Stomach smooth muscle (tissue), 2 donors: Measurements from ENCODE around the gene FBXO42.
"Not testable (repeated sequence)": the region's sequence is repeated elsewhere in the genome, so short reads cannot be mapped to it uniquely, and the experiment has no call there.

Source experiments
- H3K27ac ChIP-seq: one replicate; pipeline ENCODE4 v1.7.0; 2013; ENCODE audit warnings: mild to moderate bottlenecking, low read length, inconsistent platforms
- H3K27me3 ChIP-seq, 2 donors: one replicate each; pipeline ENCODE4 v1.7.0; 2013; ENCODE audit warnings: low read length in 2 of 2; ENCODE audit not compliant: insufficient read depth in 2 of 2, control insufficient read depth in 1 of 2
- H3K36me3 ChIP-seq, 2 donors: one replicate each; pipeline ENCODE4 v1.7.0; 2013; ENCODE audit warnings: low read length in 2 of 2; ENCODE audit not compliant: control insufficient read depth in 2 of 2, insufficient read depth in 2 of 2
- H3K4me1 ChIP-seq: one replicate; pipeline ENCODE4 v1.7.0; 2013; ENCODE audit warnings: low read length; ENCODE audit not compliant: control insufficient read depth, insufficient read depth
- H3K4me3 ChIP-seq, 2 donors: one replicate each; pipeline ENCODE4 v1.7.0; 2013; ENCODE audit warnings: low read length in 2 of 2
- H3K9ac ChIP-seq, 2 donors: one replicate each; pipeline ENCODE4 v1.7.0; 2013; ENCODE audit warnings: low read length in 2 of 2, mild to moderate bottlenecking in 1 of 2
- H3K9me3 ChIP-seq, 2 donors: one replicate each; pipeline ENCODE4 v1.7.0; 2013; ENCODE audit warnings: low read length in 2 of 2; ENCODE audit not compliant: control insufficient read depth in 2 of 2
- donor health status: healthy.
- donor health status: Pancreatic carcinoma.

The FBXO42 gene

DNA sequence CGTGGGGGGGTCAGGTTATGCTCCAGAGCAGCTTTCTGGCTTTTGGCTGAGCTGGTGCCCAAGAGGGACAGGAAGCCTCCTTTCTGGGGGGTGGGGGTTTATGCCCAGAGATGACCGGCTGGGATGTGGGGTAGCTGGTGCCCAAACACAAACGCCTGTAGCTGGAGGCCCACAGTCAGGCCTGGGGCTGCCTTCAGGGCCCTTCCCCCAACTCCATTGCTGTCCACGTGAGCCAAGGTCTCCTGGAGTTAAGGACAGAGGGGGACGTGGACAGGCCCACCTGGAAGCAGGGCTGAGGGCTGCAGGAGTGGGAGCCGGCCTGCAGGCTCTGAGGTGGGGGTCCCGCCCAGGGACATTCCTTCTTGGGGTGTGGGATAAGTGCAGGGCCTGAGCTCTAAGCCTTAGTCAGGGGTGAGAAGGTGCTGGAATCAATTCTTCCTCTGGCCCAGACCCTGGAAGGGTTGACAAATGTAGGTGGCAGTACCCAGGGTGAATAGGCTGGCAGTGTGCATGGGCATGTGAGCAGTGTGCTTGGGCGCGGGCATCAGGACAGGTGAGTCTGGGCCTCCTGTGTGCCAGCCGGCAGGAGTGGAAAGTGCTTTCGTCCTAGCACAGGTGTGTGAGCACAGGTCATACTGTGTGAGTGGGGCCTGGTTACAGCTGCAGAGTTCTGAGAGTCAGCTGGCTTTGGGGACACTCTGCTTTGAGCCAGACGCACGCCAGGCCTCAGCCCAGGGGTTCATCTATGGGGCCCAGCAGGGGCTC is 122.1 kb downstream of the FBXO42 start:
- Histone ChIP-seq H3K4me1 (no peaks in the 10 kb centered on the region), H3K36me3 (no peaks in the 10 kb centered on the region), H3K9me3 (peaks cover 0 to 3% of the 10 kb centered on the region in 2 donors), H3K27ac (no peak overlapping the region), H3K9ac (no peak overlapping the region), H3K27me3 (peaks cover 16 to 27% of the 10 kb centered on the region in 2 donors), H3K4me3 (no peak overlapping the region)

DNA sequence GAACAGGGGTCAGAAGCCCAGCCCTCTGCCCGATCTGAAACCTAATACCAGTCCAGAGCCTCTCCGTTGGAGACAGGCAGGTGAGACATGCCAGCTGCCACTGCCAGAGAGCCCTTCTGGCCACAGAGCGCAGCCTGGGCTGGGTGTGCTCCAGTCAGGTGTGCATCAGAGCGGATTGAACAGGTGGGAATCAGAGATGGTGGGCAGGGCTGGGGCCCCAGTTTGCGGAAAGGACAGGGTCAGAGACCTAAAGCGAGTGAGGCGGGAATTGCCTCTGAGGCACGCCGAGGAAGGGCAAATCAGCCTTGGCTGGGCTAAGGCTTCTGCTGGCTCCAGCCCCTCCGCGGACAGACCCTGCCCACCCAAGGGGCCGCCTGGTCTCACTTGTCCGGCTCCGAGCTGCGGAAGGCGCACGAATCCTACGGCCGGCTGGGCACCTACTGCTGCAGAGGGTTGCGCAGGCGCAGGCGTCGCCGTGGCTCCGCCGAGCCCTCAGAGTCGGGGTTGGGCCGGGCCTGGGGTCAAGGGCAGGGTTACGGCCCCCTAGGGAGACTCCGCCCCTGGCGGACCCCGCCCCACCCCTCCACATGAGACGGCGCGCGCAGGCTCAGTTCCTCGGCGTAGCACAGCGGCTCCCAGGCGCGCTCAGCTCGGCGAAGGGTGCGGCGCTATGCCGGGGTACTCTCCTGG is 125.6 kb downstream of the FBXO42 start:
- H3K9me3 ChIP-seq: peaks cover 0 to 3% of the 10 kb centered on the region in 2 donors
- peaks cover 16 to 27% of the 10 kb centered on the region in 2 donors for H3K27me3 ChIP-seq
- no peak overlapping the region for H3K27ac ChIP-seq
- no peak overlapping the region for H3K9ac ChIP-seq
- peak overlapping the region in 1 of 2 donors; percentile 44 for H3K4me3 ChIP-seq
- H3K36me3 ChIP-seq: no peaks in the 10 kb centered on the region
- H3K4me1 ChIP-seq: no peaks in the 10 kb centered on the region

DNA sequence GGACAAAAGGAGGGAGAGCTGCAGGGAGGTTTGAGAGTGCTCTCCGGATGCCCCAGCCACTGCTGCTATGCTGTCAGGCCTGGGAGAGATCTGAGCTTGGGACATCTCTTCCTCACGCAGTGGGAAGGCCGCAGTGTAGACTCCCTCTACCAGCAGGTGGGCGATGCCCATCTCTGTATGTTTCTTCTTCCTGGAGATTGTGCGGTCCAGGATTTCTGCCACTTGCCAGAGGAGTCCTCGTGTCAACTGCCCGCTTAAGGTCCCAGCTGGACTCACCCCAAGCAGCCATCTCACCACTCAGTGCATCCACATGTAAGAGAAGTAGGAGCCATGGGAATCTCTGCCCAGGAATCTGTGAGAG is 126.2 kb downstream of the FBXO42 start:
- no peak overlapping the region for H3K4me3 ChIP-seq
- no peak overlapping the region for H3K27ac ChIP-seq
- H3K27me3 ChIP-seq: peaks cover 16 to 27% of the 10 kb centered on the region in 2 donors
- peaks cover 0 to 3% of the 10 kb centered on the region in 2 donors for H3K9me3 ChIP-seq
- no peaks in the 10 kb centered on the region for H3K36me3 ChIP-seq
- no peaks in the 10 kb centered on the region for H3K4me1 ChIP-seq
- H3K9ac ChIP-seq: no peak overlapping the region

DNA sequence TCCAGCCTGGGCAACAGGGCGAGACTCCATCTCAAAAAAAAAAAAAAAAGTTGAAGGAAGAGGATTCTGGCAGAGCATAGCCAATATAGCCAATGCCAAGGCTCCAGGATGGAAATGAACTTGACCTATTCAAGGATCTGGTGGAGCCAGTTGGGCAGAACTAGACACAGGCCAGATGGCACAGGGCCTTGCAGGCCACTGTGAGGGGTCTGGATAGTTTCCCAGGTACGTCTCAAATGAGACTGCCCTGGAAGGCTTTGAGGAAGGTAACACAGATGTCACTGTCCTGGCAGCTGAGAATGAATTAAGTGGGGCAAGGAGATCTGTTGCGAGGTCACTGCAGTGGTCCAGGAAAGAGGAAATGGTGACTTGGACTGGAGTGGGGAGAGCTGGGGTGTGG is 127.8 kb downstream of the FBXO42 start:
- no peak overlapping the region for H3K4me3 ChIP-seq
- H3K4me1 ChIP-seq: no peaks in the 10 kb centered on the region
- no peaks in the 10 kb centered on the region for H3K36me3 ChIP-seq
- H3K9me3 ChIP-seq: peaks cover 0 to 3% of the 10 kb centered on the region in 2 donors
- H3K27me3 ChIP-seq: peaks cover 16 to 27% of the 10 kb centered on the region in 2 donors
- H3K27ac ChIP-seq: no peak overlapping the region
- H3K9ac ChIP-seq: no peak overlapping the region

DNA sequence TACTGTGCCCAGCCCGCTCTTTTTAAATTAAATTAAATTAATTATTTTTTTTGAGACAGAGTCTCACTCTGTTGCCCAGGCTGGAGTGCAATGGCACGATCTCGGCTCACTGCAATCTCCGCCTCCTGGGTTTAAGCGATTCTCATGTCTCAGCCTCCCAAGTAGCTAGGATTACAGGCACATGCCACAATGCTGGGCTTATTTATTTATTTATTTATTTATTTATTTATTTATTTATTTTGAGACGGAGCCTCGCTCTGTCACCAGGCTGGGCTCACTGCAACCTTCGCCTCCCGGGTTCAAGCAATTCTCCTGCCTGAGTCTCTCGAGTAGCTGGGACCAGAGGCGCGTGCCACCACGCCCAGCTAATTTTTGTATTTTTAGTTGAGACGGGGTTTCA is 129.6 kb downstream of the FBXO42 start:
- H3K9ac ChIP-seq, H3K9me3 ChIP-seq, H3K4me3 ChIP-seq, H3K4me1 ChIP-seq, H3K36me3 ChIP-seq, H3K27ac ChIP-seq: not testable (repeated sequence)
- H3K27me3 ChIP-seq: peaks cover 9 to 21% of the 10 kb centered on the region in 2 donors

DNA sequence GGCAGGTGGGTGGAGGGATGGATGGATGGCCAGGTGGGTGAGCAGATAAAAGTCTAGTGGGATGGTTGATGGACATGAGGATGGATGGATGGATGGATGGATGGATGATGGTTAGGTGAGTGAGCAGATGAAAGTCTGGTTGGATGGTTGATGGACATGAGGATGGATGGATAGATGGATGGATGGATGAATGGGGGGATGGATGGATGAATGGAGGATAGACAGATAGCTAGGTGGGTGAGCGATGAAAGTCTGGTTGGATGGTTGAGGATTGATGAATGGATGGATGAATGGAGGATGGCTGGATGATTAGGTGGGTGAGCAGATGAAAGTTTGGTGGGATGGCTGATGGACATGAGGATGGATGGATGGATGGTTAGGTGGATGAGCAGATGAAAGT is 130.8 kb downstream of the FBXO42 start:
- H3K27me3 ChIP-seq: peaks cover 3 to 9% of the 10 kb centered on the region in 2 donors
- H3K9ac ChIP-seq: no peak overlapping the region
- no peak overlapping the region for H3K27ac ChIP-seq
- no peak overlapping the region for H3K4me3 ChIP-seq
- no peaks in the 10 kb centered on the region for H3K9me3 ChIP-seq
- H3K4me1 ChIP-seq: peaks cover 13% of the 10 kb centered on the region
- H3K36me3 ChIP-seq: no peaks in the 10 kb centered on the region

DNA sequence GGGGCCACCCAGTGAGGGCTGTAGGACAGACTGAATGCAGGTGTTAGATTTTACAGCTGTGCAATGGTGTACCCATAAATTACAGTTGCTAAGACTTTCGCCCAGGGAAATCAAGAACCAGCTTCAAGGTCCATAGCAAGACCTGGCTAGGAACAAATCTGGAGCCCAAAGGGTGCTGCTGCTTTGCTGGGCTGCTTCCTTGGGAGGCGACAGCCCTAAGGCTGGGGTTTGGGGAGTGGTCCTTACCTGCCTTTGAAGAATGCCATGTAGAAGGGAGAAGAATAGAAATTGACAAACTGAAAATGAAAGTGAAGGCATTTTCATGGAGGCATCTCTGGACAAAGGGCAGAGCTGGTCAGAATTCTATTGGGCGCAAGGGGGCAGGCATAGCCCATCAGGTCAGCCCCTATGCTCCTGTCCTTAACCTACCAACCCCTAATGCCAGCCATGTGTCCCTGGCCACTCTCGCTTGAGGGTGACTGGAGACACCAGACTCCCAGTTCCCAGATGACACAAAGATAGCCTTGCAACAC is 132.2 kb downstream of the FBXO42 start:
- no peaks in the 10 kb centered on the region for H3K36me3 ChIP-seq
- H3K9me3 ChIP-seq: no peaks in the 10 kb centered on the region
- peaks cover 22% of the 10 kb centered on the region for H3K4me1 ChIP-seq
- no peak overlapping the region for H3K4me3 ChIP-seq
- H3K9ac ChIP-seq: no peak overlapping the region
- no peak overlapping the region for H3K27ac ChIP-seq
- H3K27me3 ChIP-seq: no peaks in the 10 kb centered on the region

DNA sequence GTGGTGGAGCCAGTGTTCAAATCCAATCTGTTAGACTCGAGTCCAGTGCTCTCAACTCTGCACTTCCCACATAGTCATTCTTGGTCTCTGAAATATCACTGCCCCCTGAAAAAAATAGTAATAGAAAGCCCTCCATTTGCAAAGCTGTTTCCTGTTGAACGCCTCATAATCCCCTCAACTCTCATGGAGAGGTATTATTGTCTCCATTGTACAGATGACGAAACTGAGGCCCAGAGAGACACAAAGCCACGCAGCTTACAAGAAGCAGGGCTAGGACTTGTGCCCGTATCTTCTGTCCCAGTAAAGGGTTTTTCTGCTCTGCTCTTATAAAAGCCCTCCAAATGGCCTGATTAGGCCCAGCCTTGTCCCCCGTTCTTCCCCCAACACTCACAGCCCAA is 133.6 kb downstream of the FBXO42 start:
- no peak overlapping the region for H3K9ac ChIP-seq
- no peaks in the 10 kb centered on the region for H3K27me3 ChIP-seq
- H3K27ac ChIP-seq: no peak overlapping the region
- peaks cover 22% of the 10 kb centered on the region for H3K4me1 ChIP-seq
- no peak overlapping the region for H3K4me3 ChIP-seq
- H3K36me3 ChIP-seq: no peaks in the 10 kb centered on the region
- no peaks in the 10 kb centered on the region for H3K9me3 ChIP-seq

DNA sequence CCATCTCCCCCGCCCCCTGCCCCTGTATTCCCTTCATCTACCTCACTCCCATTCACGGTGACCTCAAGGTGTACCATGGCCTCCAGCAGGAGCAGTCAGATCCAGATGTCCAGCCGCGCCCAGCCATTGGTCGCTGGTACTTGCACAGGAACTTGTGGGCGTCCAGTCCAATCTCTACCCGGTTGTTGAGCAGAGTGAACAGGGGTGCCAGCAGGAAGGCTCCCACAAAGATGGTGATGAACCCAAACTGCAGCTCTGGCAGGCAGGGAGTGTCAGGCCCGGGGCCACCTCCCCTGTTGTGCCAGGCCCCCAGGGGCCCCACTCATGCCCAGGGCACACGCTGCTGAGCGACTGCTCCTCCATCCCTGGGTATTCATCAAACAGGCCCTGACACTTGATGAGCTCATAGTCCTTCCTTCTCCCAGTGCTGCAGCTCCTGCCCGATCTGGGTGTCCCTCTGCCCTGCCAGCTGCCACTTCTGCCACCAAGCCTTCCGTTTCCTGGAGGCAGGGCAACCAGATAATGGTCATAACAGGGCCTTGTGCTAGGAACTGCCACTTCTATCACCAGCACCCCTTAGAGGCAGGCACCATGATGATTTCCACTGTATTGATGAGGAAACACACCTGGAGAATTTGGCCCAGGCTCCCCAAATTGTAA is 134.1 kb downstream of the FBXO42 start:
- peak overlapping the region in 1 of 2 donors; percentile 54 for H3K4me3 ChIP-seq
- no peak overlapping the region for H3K27ac ChIP-seq
- no peaks in the 10 kb centered on the region for H3K36me3 ChIP-seq
- no peak overlapping the region for H3K9ac ChIP-seq
- H3K9me3 ChIP-seq: no peaks in the 10 kb centered on the region
- H3K4me1 ChIP-seq: peaks cover 22% of the 10 kb centered on the region
- H3K27me3 ChIP-seq: no peaks in the 10 kb centered on the region

DNA sequence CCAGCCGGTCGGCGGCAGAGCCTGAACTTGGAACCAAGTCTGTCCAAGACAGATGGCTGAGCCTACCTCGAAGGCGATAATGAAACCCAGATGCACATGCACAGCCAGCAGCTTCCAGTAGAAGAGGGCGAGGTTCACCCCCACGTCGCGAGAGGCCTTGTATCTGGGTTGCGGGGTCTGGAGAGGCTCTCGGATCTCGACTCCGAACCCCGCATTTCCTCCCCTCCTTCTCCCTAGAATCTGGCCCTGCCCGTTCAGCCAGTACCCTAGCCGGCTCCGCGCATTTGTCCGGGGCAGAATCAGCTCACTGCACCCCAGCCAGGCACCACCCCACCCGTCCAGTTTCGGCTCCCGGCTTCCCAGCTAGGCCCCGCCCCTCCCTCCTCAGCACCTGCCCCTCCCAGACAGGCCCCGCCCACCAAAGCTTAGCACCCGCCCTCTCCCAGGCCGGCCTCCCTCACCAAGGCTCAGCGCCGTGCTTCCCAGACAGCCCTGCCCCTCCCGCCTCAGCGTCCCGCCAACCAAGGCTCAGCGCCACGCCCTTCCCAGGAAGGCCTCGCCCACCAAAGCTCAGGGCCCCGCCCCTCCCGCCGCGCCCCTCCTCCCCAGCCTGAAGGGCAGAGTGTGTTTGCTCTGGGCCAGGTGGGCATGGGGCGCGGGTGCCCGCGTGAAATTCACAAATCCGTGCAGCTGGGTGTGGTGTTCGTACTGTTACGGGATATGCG is 135.1 kb downstream of the FBXO42 start:
- Histone ChIP-seq H3K4me3 (peak overlapping the region; percentile 66 to 76), H3K9me3 (no peaks in the 10 kb centered on the region), H3K4me1 (peaks cover 22% of the 10 kb centered on the region), H3K36me3 (no peaks in the 10 kb centered on the region), H3K9ac (peak overlapping the region; percentile 31 to 51), H3K27me3 (no peaks in the 10 kb centered on the region), H3K27ac (no peak overlapping the region)
